Muscle of leg (tissue), 11 donors: ENCODE results near the gene ABLIM1. TPM values are rescaled to one million over a fixed set of nuclear protein-coding genes. Genes with fewer than 3 reads are reported as not detected.

Source experiments
- DNase-seq: peaks from one replicate; pipeline ENCODE4 v3.0.0; 2013
- H3K27ac ChIP-seq: one replicate; pipeline ENCODE4 v1.5.1; 2013; ENCODE audit warnings: mild to moderate bottlenecking, low read length, control low read depth
- H3K27me3 ChIP-seq: one replicate; pipeline ENCODE4 v1.6.1; 2013; ENCODE audit warnings: low read length; ENCODE audit not compliant: control insufficient read depth, insufficient read depth
- H3K36me3 ChIP-seq: one replicate; pipeline ENCODE4 v1.6.1; 2013; ENCODE audit warnings: low read length; ENCODE audit not compliant: control insufficient read depth, insufficient read depth
- H3K4me1 ChIP-seq: one replicate; pipeline ENCODE4 v1.6.1; 2013; ENCODE audit warnings: low read length; ENCODE audit not compliant: control insufficient read depth, insufficient read depth
- H3K4me3 ChIP-seq: one replicate; pipeline ENCODE4 v1.5.1; 2013; ENCODE audit warnings: low read length, control low read depth
- H3K9me3 ChIP-seq: replicated peaks from 2 replicates; pipeline ENCODE4 v1.6.1; 2013; ENCODE audit warnings: low read depth, low read length; ENCODE audit not compliant: control insufficient read depth
- WGBS: methylation state at CpG from one replicate; pipeline ENCODE4 v1.1.5; 2013; ENCODE audit warnings: missing lambda C conversion rate; ENCODE audit not compliant: insufficient coverage; 5-methylcytosine and 5-hydroxymethylcytosine counted together
- polyA plus RNA-seq, 8 donors: library from polyadenylated mRNA; unstranded; fragments of 120-200 nt; gene quantifications; one replicate each; pipeline versions ENCODE4 v1.2.1 to v1.2.3, GENCODE V29; 2013; ENCODE audit warnings: inconsistent platforms in 1 of 8, low replicate concordance in 1 of 8; ENCODE audit not compliant: insufficient read length in 8 of 8, insufficient read depth in 1 of 8
- total RNA-seq: library from RNA; stranded (reverse); fragments of 120-200 nt; gene quantifications from one replicate; pipeline ENCODE4 v1.2.4, GENCODE V29; 2013

The ABLIM1 gene
- total and polyA plus RNA-seq, 9 donors: 27.7 to 62.7 (median 46.2) TPM

DNA sequence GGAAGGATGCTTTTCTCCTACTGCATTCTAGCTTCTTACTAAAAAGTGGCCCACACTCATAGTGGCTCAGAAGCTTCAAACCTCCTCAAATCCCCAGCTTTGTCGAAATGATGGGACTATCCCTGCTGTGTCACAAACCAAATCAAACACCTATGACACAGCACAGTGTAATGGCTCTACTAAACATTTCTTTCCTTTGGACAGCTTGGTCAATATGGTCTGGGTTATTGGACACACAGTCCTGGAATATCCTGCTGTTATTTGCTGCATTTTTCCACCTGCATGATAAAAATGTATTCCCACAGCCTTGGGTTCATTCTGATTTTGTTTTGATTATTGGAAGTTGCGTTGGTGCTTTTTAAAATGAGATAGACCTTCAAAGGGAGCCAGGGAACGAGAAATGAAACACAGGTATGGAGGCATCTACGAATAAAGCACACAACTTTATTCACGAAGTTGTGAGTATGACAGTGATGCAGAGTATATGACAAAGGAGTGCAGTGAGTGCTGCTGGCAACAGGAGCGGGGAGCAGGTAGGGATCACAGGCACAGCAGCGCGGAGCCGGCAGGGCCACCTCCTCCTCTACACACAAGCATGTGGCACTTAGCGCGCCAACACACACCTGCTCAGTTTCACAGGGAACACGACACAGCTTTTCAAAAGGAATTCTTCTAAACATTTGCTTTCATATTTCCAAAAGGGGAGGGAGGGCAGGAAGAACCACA, 227.2 kb downstream of the ABLIM1 start:
- no peak overlapping the region for H3K4me3 ChIP-seq
- no peaks in the 10 kb centered on the region for H3K9me3 ChIP-seq
- no peaks in the 10 kb centered on the region for H3K4me1 ChIP-seq
- DNase-seq: no peak
- no peak overlapping the region for H3K27ac ChIP-seq
- H3K27me3 ChIP-seq: no peaks in the 10 kb centered on the region
- H3K36me3 ChIP-seq: peaks cover 15% of the 10 kb centered on the region
- 92% methylated on average over 4 of the region's 12 CpGs for WGBS

DNA sequence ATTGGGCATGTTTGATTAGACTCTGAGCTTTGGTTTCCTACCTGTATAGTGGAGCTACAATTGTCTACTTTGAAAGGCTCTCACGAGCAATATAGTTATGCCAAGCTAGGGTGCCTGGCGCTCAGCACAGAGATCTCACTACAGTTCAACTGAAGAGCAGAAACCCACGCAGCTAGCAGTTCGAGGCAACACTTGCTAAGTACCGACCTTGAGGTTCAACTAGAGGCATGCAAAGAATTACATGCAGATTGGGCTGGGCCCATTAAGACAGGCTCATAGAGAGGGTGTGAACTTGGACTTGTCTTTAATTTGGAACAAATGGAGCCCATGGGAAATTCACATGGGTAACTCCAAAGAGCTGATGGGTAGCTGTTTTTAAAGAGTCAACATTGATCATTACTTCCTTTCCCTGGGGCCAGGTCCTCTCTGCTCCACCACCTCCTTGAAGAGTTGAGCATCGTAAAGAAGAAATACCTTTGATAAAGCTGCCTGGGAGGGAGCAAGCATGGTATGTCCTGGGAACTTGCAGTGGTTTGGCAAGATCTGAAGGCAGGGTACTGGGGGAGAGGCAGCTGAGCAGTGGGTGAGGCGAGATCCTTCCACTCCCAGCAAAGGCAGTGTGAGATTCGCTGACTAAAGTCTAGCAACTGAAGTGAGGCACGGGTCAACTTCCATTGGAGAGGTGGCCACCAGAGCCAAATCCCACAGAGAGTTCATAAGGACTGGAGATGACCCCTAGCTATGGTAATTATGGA, 228.3 kb downstream of the ABLIM1 start:
- H3K4me3 ChIP-seq: no peak overlapping the region
- DNase-seq: no peak
- 78% methylated on average over 8 of the region's 9 CpGs for WGBS
- peaks cover 8% of the 10 kb centered on the region for H3K36me3 ChIP-seq
- H3K9me3 ChIP-seq: no peaks in the 10 kb centered on the region
- H3K27ac ChIP-seq: no peak overlapping the region
- no peaks in the 10 kb centered on the region for H3K4me1 ChIP-seq
- no peaks in the 10 kb centered on the region for H3K27me3 ChIP-seq

DNA sequence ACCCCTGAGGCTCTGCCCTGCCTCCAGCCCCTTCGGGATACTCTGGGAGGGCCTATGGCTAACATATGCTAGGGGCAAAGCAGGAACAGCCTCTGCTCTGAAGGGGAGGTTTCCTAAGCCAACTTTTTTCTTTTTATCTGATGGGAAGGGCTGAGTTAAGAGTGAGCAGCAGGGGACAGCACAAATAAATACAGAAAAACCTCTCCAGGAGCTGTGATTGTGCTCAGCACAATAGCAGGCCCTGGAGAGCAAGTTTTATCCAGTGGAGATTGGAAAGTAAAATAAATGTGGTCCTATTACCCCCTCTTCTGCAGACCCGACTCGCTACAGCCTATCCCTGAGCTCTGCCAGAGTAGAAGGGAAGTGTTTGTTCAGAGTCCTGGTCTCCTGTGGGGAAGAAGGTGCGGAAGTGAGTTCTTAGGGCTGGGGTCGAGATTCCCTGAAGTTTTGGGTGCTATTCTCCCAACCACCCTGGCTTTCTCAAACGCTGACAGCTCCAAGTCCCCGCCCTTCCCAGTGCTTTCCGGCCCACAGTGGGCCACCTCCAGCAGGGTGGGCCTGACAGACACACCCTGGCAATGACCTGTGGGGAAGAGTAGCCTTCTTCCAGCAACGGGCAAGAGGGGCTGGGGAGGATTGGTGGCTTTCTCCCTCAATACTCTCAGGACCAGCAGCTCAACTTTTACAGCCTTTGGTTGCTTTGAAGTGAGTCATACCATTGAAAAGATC, 230.8 kb downstream of the ABLIM1 start:
- no peaks in the 10 kb centered on the region for H3K9me3 ChIP-seq
- H3K36me3 ChIP-seq: peaks cover 4% of the 10 kb centered on the region
- DNase-seq: peak; percentile 45
- no peaks in the 10 kb centered on the region for H3K27me3 ChIP-seq
- WGBS: 60% methylated on average over 1 of the region's 9 CpGs
- H3K27ac ChIP-seq: no peak overlapping the region
- H3K4me1 ChIP-seq: no peaks in the 10 kb centered on the region
- no peak overlapping the region for H3K4me3 ChIP-seq

DNA sequence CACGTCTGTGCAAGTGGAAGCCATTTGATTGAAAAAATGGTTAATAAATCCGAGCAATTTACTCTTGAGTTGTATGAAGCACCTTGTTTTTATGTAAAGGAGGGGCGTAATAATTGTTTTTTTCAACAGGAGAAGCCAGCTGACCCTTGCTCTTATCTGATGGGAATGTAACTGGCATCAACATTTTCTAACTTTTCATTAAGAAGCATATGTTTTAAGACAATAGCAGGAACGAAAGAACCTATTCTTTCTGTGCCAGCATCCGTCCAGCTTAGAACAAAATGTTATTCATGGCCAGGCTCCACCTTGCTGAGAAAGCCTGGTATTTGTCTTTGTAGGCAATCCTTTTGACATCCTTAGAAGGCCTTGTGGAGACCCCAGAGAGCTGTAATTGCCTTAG, 231.6 kb downstream of the ABLIM1 start:
- Histone ChIP-seq H3K27me3 (no peaks in the 10 kb centered on the region), H3K4me1 (no peaks in the 10 kb centered on the region), H3K9me3 (no peaks in the 10 kb centered on the region), H3K36me3 (peaks cover 4% of the 10 kb centered on the region), H3K4me3 (no peak overlapping the region), H3K27ac (no peak overlapping the region)
- 75% methylated on average over 4 of the region's 5 CpGs for WGBS
- DNase-seq: no peak

DNA sequence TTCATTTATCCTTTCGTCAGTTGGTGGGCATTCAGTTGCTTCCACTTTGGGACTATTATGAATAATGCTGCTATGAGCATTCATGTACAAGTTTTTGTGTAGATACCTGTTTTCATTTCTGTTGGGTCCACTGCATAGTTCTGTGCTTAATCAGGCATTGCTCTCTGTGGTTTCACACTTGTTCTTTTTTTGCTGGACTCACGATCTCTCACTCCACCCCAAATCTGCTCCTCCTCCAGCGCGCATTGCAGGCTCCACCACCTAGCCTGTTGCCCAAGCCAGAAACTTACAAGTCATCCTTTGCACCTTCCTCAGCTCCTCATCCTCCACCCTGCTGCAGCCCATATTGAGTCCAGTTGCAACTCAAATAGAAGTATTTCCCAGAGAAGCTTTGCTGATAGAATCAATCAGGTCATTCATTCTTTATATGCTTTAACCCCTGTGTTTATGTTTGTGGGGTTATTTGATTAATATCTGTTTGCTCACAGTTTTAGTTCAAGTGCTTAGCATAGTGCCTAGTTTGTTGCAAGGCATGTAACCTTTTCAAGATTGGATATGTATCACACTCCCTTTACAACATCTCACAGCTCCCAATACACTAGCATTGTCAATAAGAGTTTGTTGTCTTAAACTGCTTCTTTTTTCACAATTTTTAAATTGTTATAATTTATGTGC, 237.1 kb downstream of the ABLIM1 start:
- Histone ChIP-seq H3K4me1 (no peaks in the 10 kb centered on the region), H3K4me3 (no peak overlapping the region), H3K27me3 (peaks cover under 1% of the 10 kb centered on the region), H3K9me3 (no peaks in the 10 kb centered on the region), H3K36me3 (no peaks in the 10 kb centered on the region), H3K27ac (no peak overlapping the region)
- WGBS: 86% methylated on average over 3 of the region's 4 CpGs
- no peak for DNase-seq

DNA sequence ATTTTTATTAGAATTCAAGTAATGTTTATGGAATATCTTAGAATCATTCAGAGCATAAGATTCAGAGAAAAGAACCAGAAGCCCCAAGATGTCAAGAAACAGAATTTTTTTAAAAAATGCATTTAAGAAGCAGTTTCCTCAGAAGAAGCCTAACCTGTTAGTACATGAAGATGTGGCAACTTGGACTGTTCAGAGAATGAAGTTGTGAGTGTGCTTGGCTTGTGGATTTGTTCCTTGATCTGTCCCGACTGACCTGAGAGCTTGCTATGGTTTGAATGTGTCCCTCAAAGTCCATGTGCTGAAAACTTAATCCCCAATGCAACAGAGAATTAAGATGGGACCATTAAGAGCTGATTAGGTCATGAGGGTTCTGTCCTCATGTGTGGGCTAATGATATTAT, 240.0 kb downstream of the ABLIM1 start:
- WGBS: no CpG with 5 or more reads among the region's 1 CpG
- Histone ChIP-seq H3K4me3 (no peak overlapping the region), H3K27me3 (peaks cover 3% of the 10 kb centered on the region), H3K4me1 (no peaks in the 10 kb centered on the region), H3K27ac (no peak overlapping the region), H3K9me3 (no peaks in the 10 kb centered on the region), H3K36me3 (no peaks in the 10 kb centered on the region)
- no peak for DNase-seq

DNA sequence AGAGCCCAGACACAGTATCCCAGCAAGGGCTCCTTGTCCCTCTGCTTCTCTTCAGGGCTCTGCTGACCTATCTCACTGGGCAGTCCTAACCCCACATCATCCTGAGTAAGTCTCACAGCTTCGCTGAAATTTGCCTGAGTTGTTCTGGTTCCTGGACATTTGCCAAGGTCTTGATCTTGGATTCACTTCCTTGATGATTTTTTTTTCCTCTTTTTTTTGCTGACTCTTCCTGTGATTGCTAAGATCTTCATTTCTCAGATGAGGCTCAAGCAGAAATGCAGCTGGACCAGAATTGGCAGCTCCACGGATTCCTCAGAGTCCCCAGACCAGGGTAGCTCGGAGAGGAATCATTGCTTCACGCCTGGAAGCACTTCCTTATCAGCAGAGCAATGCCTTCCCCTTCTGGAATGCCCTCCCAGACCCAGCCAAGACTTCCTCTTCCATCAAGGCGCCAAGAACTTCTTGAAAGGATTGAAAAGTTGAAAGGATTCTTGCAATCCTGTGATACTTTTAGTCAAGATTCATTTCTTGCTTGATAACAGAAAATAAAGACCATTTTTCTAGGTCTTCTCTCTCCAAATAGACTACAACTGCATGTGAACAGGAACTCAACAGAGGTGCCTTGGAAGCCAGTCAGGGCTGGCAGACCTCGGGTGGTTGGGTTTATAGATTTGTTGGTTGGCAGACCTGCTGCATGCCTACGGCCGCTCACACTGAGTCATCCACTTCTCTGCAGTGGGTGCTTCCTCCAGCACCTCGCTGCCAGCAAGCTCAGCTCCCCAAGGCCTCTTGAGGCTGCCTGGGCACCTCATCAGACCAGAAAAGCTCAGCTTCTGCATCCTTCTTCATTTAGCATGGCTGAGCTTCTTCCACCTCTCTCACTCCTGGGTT, 244.9 kb downstream of the ABLIM1 start:
- no peaks in the 10 kb centered on the region for H3K36me3 ChIP-seq
- no peaks in the 10 kb centered on the region for H3K9me3 ChIP-seq
- peak; percentile 65 for DNase-seq
- peaks cover 3% of the 10 kb centered on the region for H3K4me1 ChIP-seq
- H3K27me3 ChIP-seq: peaks cover 3% of the 10 kb centered on the region
- H3K27ac ChIP-seq: no peak overlapping the region
- H3K4me3 ChIP-seq: no peak overlapping the region
- WGBS: 53% methylated on average over 5 of the region's 9 CpGs

DNA sequence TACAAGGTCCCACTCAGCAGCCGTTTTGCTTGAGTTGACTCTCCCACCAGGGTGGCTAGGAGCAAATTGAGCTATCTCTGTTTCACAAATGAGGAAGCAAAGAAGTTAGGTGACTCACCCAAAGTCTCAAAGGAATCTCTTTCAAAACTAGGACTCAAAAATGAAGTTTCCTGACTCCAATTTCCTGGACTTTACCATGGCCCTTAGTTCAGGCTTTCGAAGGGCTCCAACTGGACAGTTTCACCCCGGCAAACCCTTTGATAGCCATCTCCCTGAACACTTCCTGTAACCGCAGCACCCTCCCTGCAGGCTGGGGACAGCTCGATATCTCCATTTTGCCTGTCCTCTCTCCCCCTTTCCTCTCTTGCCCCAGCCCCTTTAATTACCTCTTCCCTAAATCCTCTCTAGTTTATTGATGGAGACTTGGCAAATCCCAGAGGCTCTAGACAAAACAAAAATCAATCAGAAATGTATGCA, 249.1 kb downstream of the ABLIM1 start:
- H3K4me3 ChIP-seq: no peak overlapping the region
- no peak for DNase-seq
- no peaks in the 10 kb centered on the region for H3K36me3 ChIP-seq
- 35% methylated on average over 4 of the region's 5 CpGs for WGBS
- no peak overlapping the region for H3K27ac ChIP-seq
- H3K9me3 ChIP-seq: no peaks in the 10 kb centered on the region
- peaks cover 10% of the 10 kb centered on the region for H3K4me1 ChIP-seq
- H3K27me3 ChIP-seq: peaks cover 13% of the 10 kb centered on the region
